ENCODE measurements around the gene C10orf71.

Gene C10orf71

DNA sequence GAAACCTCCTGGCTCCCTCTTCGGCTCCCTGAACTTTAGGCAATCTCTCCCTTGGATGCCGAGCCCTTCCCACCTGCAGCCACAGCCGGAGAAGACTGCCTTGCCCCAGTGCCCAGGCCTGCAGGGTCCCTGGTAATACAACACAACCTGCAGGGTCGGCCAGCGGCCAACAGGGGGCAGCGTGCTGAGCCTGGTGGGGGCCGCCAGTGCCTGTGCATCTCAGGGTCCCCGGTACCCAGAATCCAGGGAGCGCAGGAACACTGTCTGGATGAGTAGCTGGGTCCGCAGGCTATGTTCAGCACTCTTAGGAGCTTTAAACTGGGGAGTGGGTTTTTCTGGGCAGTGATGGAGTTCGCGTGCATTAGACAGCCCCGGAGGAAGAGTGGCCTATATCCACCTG lies 17.5 kb upstream of the C10orf71 start:
- no peaks in the 10 kb centered on the region for H3K36me3 Mint-ChIP-seq
- no peak for ATAC-seq
- no peak for DNase-seq (ENCODE audit: low spot score in 2 of 2)
- H3K9me3 Mint-ChIP-seq: no peaks in the 10 kb centered on the region
- H3K4me1 Mint-ChIP-seq: peaks cover 18% of the 10 kb centered on the region
- no peak overlapping the region for H3K27ac Mint-ChIP-seq
- no peak overlapping the region for H3K4me3 Mint-ChIP-seq

GRCh38 chr10:49282306-49282705 lies 16.7 kb upstream of the C10orf71 start:
- Mint-ChIP-seq H3K4me1 (peaks cover 18% of the 10 kb centered on the region), H3K4me3 (no peak overlapping the region), H3K27ac (no peak overlapping the region), H3K9me3 (no peaks in the 10 kb centered on the region), H3K36me3 (no peaks in the 10 kb centered on the region)
- DNase-seq (ENCODE audit: low spot score in 2 of 2): no peak
- no peak for ATAC-seq

- ATAC-seq (no peak), DNase-seq (ENCODE audit: low spot score in 2 of 2) (no peak)
- H3K9me3 Mint-ChIP-seq: no peaks in the 10 kb centered on the region
- H3K4me1 Mint-ChIP-seq: peaks cover 18% of the 10 kb centered on the region
- no peak overlapping the region for H3K27ac Mint-ChIP-seq
- no peaks in the 10 kb centered on the region for H3K36me3 Mint-ChIP-seq
- no peak overlapping the region for H3K4me3 Mint-ChIP-seq
These were observed 16.1 kb upstream of the C10orf71 start for GRCh38 chr10:49282879-49283341.

GRCh38 chr10:49283491-49283890 lies 15.5 kb upstream of the C10orf71 start:
- H3K4me3 Mint-ChIP-seq: no peak overlapping the region
- H3K27ac Mint-ChIP-seq: no peak overlapping the region
- H3K36me3 Mint-ChIP-seq: no peaks in the 10 kb centered on the region
- no peak for DNase-seq (ENCODE audit: low spot score in 2 of 2)
- no peaks in the 10 kb centered on the region for H3K9me3 Mint-ChIP-seq
- peaks cover 18% of the 10 kb centered on the region for H3K4me1 Mint-ChIP-seq
- no peak for ATAC-seq

GRCh38 chr10:49284356-49284755 lies 14.6 kb upstream of the C10orf71 start:
- peaks cover 18% of the 10 kb centered on the region for H3K4me1 Mint-ChIP-seq
- H3K4me3 Mint-ChIP-seq: no peak overlapping the region
- no peaks in the 10 kb centered on the region for H3K36me3 Mint-ChIP-seq
- H3K27ac Mint-ChIP-seq: no peak overlapping the region
- DNase-seq (ENCODE audit: low spot score in 2 of 2) (no peak), ATAC-seq (no peak)
- H3K9me3 Mint-ChIP-seq: no peaks in the 10 kb centered on the region

GRCh38 chr10:49285232-49285631 lies 13.7 kb upstream of the C10orf71 start:
- Mint-ChIP-seq H3K9me3 (no peaks in the 10 kb centered on the region), H3K36me3 (no peaks in the 10 kb centered on the region), H3K4me3 (no peak overlapping the region), H3K4me1 (peaks cover 10% of the 10 kb centered on the region), H3K27ac (no peak overlapping the region)
- DNase-seq (ENCODE audit: low spot score in 2 of 2): no peak
- peak; percentile 80 for ATAC-seq

GRCh38 chr10:49286686-49287085 lies 12.3 kb upstream of the C10orf71 start:
- Mint-ChIP-seq H3K27ac (peak overlapping the region; percentile 20), H3K36me3 (no peaks in the 10 kb centered on the region), H3K4me1 (peaks cover 9% of the 10 kb centered on the region), H3K4me3 (no peak overlapping the region), H3K9me3 (no peaks in the 10 kb centered on the region)
- ATAC-seq: no peak
- no peak for DNase-seq (ENCODE audit: low spot score in 2 of 2)

- H3K9me3 Mint-ChIP-seq: no peaks in the 10 kb centered on the region
- DNase-seq (ENCODE audit: low spot score in 2 of 2): no peak
- H3K36me3 Mint-ChIP-seq: no peaks in the 10 kb centered on the region
- ATAC-seq: no peak
- no peak overlapping the region for H3K27ac Mint-ChIP-seq
- peaks cover 13% of the 10 kb centered on the region for H3K4me1 Mint-ChIP-seq
- H3K4me3 Mint-ChIP-seq: no peak overlapping the region
These were observed 11.2 kb upstream of the C10orf71 start for GRCh38 chr10:49287689-49288340.

DNA sequence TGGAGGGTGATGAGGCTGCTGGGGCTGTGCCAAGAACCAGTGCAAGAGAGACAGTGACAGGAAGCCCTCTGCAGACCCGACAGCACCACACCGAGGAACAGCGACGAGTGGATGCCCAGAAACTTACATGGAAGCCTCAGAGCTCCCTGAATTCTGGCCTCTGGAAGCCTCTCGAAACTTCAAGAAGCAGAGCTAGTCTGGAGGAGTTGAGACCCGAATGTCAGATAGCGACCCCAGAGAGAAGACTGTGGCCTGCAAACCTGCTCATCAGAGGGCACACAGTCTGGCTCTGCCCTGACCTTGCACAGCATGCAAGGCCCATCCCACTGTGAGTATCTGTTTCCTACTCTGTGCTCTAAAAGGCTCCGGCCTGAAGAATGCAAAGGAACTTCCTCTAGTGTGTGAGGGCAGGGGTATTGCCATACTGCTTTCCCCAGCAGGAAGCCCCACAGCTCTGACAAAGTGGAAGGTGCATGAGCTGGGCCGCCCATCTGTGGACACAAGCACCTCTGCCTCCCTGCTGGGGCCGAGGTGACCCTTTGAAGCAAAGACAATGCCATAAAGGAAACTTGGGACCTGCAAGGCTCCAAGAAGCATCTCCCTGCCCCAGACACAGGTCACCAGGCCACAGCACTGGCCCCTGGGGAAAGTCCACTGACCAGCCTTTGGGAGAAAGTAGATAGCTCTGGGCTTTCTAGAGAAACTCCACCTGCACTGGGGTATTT lies 10.5 kb upstream of the C10orf71 start:
- no peaks in the 10 kb centered on the region for H3K9me3 Mint-ChIP-seq
- ATAC-seq (no peak), DNase-seq (ENCODE audit: low spot score in 2 of 2) (no peak)
- no peak overlapping the region for H3K27ac Mint-ChIP-seq
- no peaks in the 10 kb centered on the region for H3K36me3 Mint-ChIP-seq
- H3K4me3 Mint-ChIP-seq: no peak overlapping the region
- peaks cover 17% of the 10 kb centered on the region for H3K4me1 Mint-ChIP-seq

- DNase-seq (ENCODE audit: low spot score in 2 of 2) (no peak), ATAC-seq (no peak)
- peaks cover 17% of the 10 kb centered on the region for H3K4me1 Mint-ChIP-seq
- H3K27ac Mint-ChIP-seq: no peak overlapping the region
- H3K36me3 Mint-ChIP-seq: no peaks in the 10 kb centered on the region
- no peak overlapping the region for H3K4me3 Mint-ChIP-seq
- H3K9me3 Mint-ChIP-seq: no peaks in the 10 kb centered on the region
These were observed 9.5 kb upstream of the C10orf71 start for GRCh38 chr10:49289480-49289879.

DNA sequence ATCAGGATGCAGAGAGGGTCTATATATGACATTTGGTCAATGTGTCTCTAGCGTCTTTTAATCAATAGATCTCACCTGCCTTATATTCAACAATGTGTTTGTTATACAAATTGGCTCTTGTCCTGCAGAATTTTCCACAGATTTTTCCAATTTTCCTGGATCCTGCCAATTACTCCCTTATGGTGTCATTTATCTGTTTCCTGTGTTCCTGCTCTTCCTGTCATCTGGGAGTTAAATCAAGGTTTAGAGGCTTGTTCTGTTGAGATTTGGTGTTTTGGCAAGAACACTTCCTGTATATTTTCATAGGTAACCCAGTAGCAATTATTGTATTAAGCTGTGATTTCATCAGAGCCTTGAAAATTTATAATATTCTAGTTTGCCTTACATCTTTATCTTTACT lies 8.8 kb upstream of the C10orf71 start:
- no peaks in the 10 kb centered on the region for H3K9me3 Mint-ChIP-seq
- DNase-seq (ENCODE audit: low spot score in 2 of 2) (no peak), ATAC-seq (no peak)
- no peak overlapping the region for H3K27ac Mint-ChIP-seq
- H3K4me1 Mint-ChIP-seq: peaks cover 12% of the 10 kb centered on the region
- no peaks in the 10 kb centered on the region for H3K36me3 Mint-ChIP-seq
- H3K4me3 Mint-ChIP-seq: no peak overlapping the region

- peaks cover 8% of the 10 kb centered on the region for H3K4me1 Mint-ChIP-seq
- ATAC-seq (no peak), DNase-seq (ENCODE audit: low spot score in 2 of 2) (no peak)
- H3K27ac Mint-ChIP-seq: no peak overlapping the region
- H3K9me3 Mint-ChIP-seq: no peaks in the 10 kb centered on the region
- no peaks in the 10 kb centered on the region for H3K36me3 Mint-ChIP-seq
- H3K4me3 Mint-ChIP-seq: no peak overlapping the region
These were observed 8.4 kb upstream of the C10orf71 start for GRCh38 chr10:49290607-49291006.

DNA sequence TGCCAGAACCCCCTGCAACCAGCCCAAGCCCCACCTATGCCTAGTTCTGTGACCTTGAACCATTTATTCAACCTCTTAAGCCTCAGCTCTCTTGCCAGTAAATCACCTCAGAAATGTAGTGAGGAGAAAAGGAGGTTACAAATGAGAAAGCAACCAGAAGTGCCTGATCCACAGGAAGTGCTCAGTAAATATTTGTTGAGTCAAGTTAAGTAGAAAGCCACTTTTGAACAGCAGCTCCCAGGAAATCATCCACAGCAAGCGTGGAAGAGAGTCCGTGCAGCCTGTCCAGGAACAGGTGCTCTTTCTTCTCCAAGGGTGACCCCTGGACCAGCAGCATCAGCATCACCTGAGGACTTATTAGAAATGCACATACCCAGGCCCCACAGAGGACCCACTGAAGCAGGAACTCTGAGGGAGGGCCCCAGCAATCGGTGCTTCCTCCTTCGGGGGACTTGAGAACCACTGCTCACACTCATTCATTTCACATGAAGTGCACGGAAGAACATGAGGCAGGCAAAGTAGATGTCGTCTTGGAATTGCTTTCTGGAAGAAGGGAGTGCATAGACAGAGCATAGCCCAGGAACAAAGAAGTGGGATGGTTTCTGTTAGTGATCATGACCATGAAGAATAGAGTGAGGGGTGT lies 6.3 kb upstream of the C10orf71 start:
- no peak overlapping the region for H3K4me3 Mint-ChIP-seq
- ATAC-seq (no peak), DNase-seq (ENCODE audit: low spot score in 2 of 2) (no peak)
- peaks cover 8% of the 10 kb centered on the region for H3K4me1 Mint-ChIP-seq
- no peaks in the 10 kb centered on the region for H3K9me3 Mint-ChIP-seq
- no peaks in the 10 kb centered on the region for H3K36me3 Mint-ChIP-seq
- no peak overlapping the region for H3K27ac Mint-ChIP-seq

GRCh38 chr10:49293208-49293603 lies 5.8 kb upstream of the C10orf71 start:
- Mint-ChIP-seq H3K36me3 (no peaks in the 10 kb centered on the region), H3K4me3 (no peak overlapping the region), H3K9me3 (no peaks in the 10 kb centered on the region), H3K4me1 (peaks cover 8% of the 10 kb centered on the region), H3K27ac (no peak overlapping the region)
- ATAC-seq: no peak
- no peak for DNase-seq (ENCODE audit: low spot score in 2 of 2)

- no peak for ATAC-seq
- Mint-ChIP-seq H3K27ac (no peak overlapping the region), H3K4me3 (no peak overlapping the region), H3K4me1 (peaks cover 18% of the 10 kb centered on the region), H3K9me3 (no peaks in the 10 kb centered on the region), H3K36me3 (no peaks in the 10 kb centered on the region)
- DNase-seq (ENCODE audit: low spot score in 2 of 2): no peak
These were observed 4.2 kb upstream of the C10orf71 start for GRCh38 chr10:49294731-49295130.

DNA sequence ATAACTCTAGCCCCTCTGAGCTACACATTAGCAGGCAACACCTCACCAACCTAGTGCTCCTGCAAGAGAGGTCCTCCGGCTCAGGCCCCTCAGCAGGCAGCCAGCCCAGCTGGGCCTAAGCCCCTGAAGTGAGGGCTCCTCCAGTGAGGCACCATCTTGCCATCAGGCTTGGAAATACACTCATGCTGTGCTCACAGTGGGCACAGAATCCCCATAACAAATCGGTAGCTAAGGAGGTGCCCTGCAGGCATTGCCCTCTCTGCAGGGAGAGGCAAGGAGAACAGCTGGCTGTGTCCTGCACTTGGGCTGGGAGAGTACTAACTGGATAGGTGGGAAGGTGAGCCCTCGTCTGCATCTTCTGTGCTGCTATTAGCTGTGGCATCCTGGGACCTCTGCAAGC lies 3.7 kb upstream of the C10orf71 start:
- Mint-ChIP-seq H3K4me3 (no peak overlapping the region), H3K27ac (no peak overlapping the region), H3K4me1 (peaks cover 22% of the 10 kb centered on the region), H3K9me3 (no peaks in the 10 kb centered on the region), H3K36me3 (no peaks in the 10 kb centered on the region)
- ATAC-seq (no peak), DNase-seq (ENCODE audit: low spot score in 2 of 2) (no peak)
